Measurements from ENCODE around the gene ESPN. TPM values are rescaled to one million over a fixed set of nuclear protein-coding genes. Genes with fewer than 3 reads are reported as not detected.

Gene ESPN
- total and polyA plus RNA-seq, 10 of the 15 experiments (the other 5 are each of a cell fraction or from before 2014, with no cell fraction given) = 0.18 to 0.71 (median 0.59) TPM; not detected in 7

- BruUV-seq (replicated peaks) = no TSS peak
- no peak overlapping the region for H3K4me3 ChIP-seq
- no peak for FAIRE-seq
- ChIA-PET SMC1A (ENCODE audit: uncharacterized antibody, unreplicated experiment) (interaction anchor here (2.1 kb wide), 1 partner anchor 37 kb away, joined by 6 read pairs; no protein-coding TSS in a partner anchor), RAD21 (ENCODE audit: unreplicated experiment) (interaction anchor here (1.0 to 5.2 kb wide), 2 partner anchors 36 to 49 kb away, joined by 3 to 54 read pairs; no protein-coding TSS in a partner anchor), CTCF (interaction anchor here (0.6 to 21.2 kb wide), 6 partner anchors 17 to 183 kb away, joined by 3 to 276 read pairs (median 5); partner anchors contain the start of gene ZBTB48), POLR2A (interaction anchor here (0.5 to 0.7 kb wide), 2 partner anchors 44 to 173 kb away, joined by 3 to 6 read pairs; no protein-coding TSS in a partner anchor)
- H3K9ac ChIP-seq (ENCODE audit: control insufficient read depth, insufficient read depth, low read length) = no peak overlapping the region
- H3K27me3 ChIP-seq (replicated peaks in 1 of 2; ENCODE audit: control insufficient read depth in 2 of 2, insufficient read depth in 2 of 2, low read length in 1 of 2) = no peaks in the 10 kb centered on the region
- no peak overlapping the region for H3K4me2 ChIP-seq (ENCODE audit: control insufficient read depth, insufficient read depth)
- H3K4me1 ChIP-seq (ENCODE audit: control insufficient read depth, insufficient read depth, low read length) = peaks cover 9% of the 10 kb centered on the region
- in situ Hi-C loops (cut with MboI) = no loop called here
- ATAC-seq = no peak
- DNase-seq (ENCODE audit: low read depth, low spot score) = no peak
- no peaks in the 10 kb centered on the region for H4K20me1 ChIP-seq (ENCODE audit: control insufficient read depth, insufficient read depth)
- H3K36me3 ChIP-seq (ENCODE audit: control insufficient read depth in 2 of 2, insufficient read depth in 2 of 2, low read length in 1 of 2) = no peaks in the 10 kb centered on the region
- intact Hi-C loops (cut with micrococcal nuclease; ENCODE audit: unreplicated experiment) = no loop called here
- no peak overlapping the region for H2AFZ ChIP-seq (ENCODE audit: control insufficient read depth, low read depth, low read length)
- H3K27ac ChIP-seq (ENCODE audit: control insufficient read depth, insufficient read depth) = no peak overlapping the region
- no peaks in the 10 kb centered on the region for H3K9me3 ChIP-seq (replicated peaks; ENCODE audit: control insufficient read depth, insufficient read depth, low read length)
- TF ChIP-seq IRF3 (IDR thresholded peaks at IDR 0.05) (no peak), YY1 (IDR thresholded peaks at IDR 0.05; ENCODE audit: low read depth, low read length) (no peak), BCLAF1 (IDR thresholded peaks at IDR 0.05) (no peak), SMC3 (IDR thresholded peaks at IDR 0.05; ENCODE audit: borderline replicate concordance, low read length) (peak; percentile 15; the same call in 1 of the 2 replicates), ZNF384 (IDR thresholded peaks at IDR 0.05; ENCODE audit: borderline replicate concordance, low read depth, low read length) (0 out of 2 replicates have a peak, but pooled peaks have one; percentile 18), CTCF (IDR thresholded peaks at IDR 0.05 in 2 of 3, conservative IDR thresholded peaks at IDR 0.05 in 1 of 3; ENCODE audit: control insufficient read depth in 2 of 3, extremely low read depth in 1 of 3, insufficient read depth in 1 of 3, low read depth in 3 of 3, low read length in 3 of 3) (peak; percentile 15 to 45 (median 18); a peak in 2 of 6 replicates)
- peaks cover 9% of the 10 kb centered on the region for H3K79me2 ChIP-seq (ENCODE audit: control insufficient read depth, insufficient read depth, low read length)
Observed at GRCh38 chr1:6396998-6397397, 27.6 kb upstream of the ESPN start.

Measured in GM12878 (cell line).